ENCODE measurements around the gene TEX261.
"Not testable (repeated sequence)": the region's sequence is repeated elsewhere in the genome, so short reads cannot be mapped to it uniquely, and the experiment has no call there.

TEX261 gene

DNA sequence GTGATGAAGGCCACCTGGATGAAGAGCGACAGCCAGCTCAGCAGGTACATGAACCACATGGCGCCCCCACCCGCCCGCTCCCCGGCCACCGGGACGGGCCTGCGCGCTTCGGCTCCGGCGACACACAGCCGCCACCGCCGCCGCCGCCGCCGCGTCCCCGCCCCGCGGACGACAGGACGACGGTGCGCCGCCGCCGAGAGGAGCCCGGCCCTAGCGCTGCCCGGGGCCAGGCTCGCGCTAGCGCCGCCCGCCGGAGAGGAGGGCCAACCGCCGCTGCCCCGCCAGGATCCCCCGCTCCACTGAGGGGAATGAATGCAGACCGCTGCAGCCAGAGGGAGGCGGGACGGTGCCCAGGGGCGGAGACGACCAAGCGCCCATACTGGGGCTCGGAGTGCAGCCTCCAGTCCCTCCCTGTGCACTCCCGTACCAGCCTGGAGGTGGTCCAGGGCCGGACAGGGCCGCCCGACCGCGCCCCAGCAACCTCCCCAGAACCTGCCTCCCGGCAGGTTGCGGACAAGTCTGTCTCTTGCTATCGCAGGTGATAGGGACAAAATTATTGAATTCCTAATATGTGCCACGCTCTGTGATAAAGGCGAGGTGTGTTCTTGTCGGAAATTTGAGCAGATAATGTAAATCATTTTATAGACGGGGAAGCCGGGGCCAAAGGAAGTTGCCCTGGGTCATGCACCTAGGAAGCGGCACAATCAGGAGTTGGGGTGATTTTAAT is at the start of gene TEX261:
TSS of gene TEX261 (minus strand) at position 175 of the 727 bp plus-strand sequence. CDS start at position 59, 116 bp downstream.
- DNase-seq (ENCODE audit: low read depth in 2 of 2) = peak; percentile 78 to 82

- no peak for DNase-seq (ENCODE audit: low read depth in 2 of 2)
These were observed 49.1 kb upstream of the TEX261 start for GRCh38 chr2:71043531-71044407.

- no peak for DNase-seq (ENCODE audit: low read depth in 2 of 2)
These were observed 47.6 kb upstream of the TEX261 start for GRCh38 chr2:71042287-71042686.

- DNase-seq (ENCODE audit: low read depth in 2 of 2) = not testable (repeated sequence)
These were observed 41.6 kb upstream of the TEX261 start for GRCh38 chr2:71036296-71036695.

GRCh38 chr2:71023553-71024243 is 29.0 kb upstream of the TEX261 start:
- peak; percentile 18 to 34 for DNase-seq (ENCODE audit: low read depth in 2 of 2)

DNA sequence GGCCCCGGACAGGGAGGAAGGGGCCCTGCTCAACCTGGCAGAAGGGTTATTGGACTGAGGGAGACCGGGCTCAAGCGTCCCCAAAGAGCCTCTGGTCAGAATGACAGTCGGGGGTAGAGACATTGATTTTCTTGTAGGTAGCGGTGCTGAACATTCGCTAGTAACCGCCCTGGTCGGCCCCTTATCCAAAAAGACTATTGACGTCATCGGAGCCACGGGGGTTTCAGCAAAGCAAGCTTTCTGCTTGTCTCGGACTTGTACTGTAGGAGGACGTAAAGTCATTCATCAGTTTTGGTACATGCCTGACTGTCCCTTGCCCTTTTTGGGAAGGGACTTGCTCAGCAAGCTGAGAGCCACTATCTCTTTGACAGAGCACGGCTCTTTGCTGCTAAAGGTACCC is 26.7 kb upstream of the TEX261 start:
- not testable (repeated sequence) for DNase-seq (ENCODE audit: low read depth in 2 of 2)

DNA sequence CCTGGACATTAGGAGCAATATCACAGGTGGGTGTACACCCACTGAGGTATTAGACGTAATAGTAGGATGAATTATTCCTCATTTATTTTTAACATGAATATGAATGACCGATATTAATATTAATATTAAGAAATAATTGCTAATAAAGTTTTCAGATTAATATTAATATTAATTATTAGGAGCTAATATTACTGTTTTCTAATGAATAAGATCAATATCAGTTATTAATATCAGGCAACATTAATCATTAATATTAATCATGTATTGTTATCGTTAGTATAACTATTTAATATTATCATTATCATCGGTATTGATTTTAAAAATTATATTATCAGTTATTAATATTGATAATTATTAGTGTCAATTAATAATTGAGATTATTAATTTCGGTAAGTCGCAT is 25.3 kb upstream of the TEX261 start:
- DNase-seq (ENCODE audit: low read depth in 2 of 2) = not testable (repeated sequence)

DNA sequence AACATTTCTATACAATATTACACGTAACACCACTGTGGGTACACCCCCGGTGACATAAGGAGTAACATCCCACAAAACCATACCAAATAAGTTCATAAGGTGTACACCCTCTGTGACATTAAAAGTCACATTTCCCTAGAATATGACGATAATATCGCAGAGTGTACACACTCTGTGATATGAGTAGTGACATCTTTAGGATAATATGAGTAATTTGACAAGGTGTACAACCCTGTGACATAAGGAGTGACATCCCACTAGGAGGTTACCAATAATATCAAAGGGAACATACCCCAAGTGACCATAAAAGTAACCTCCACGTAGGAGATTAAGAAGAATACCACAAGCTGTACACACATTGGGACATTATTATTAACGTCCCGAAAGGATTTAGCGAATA is 24.0 kb upstream of the TEX261 start:
- DNase-seq (ENCODE audit: low read depth in 2 of 2) = no peak

- not testable (repeated sequence) for DNase-seq (ENCODE audit: low read depth in 2 of 2)
These were observed 17.1 kb upstream of the TEX261 start for GRCh38 chr2:71011786-71012185.

- DNase-seq (ENCODE audit: low read depth in 2 of 2) = no peak
These were observed 13.7 kb upstream of the TEX261 start for GRCh38 chr2:71008342-71008741.

DNA sequence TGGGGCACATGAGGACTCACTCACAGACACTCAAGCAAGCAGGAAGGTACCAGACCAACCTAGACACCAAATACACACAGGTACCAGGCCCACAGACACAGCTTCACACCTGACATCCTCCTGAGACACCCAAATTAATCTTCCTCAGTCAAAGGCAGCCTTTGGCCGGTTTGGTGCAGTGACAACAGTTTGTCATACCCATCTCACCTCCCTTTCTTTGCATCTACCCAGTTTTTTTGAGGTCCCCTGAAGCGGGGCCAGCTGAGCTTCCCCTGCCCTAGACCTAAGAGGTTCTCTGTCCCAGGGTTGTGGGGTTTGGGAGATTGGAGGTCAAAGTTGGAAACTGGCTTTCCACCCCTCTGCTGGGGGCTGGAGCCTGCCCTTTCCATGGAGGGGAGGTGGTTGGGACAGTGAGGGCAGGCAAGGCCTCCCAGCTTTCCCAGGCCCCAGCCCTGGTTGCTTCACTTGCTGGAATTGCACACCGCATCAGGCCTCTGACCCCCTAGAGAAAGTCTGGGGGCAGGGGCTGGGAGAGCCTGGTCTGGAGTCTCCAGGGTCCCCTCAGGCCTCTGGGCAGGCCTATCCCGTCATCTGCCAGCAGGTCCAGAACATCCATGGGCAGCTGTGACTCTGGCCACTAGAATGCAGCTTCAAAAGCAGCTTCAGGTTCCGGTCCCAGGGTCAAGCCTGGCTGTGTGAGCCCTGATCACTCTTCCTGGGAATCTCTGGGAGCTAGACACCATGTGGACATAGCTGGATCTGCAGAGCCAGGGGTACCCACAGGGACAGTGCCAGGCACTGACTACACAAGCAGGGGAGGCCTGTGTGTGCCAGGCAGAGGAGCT is 12.5 kb upstream of the TEX261 start:
- DNase-seq (ENCODE audit: low read depth in 2 of 2) = no peak

- DNase-seq (ENCODE audit: low read depth in 2 of 2) = no peak
These were observed 11.7 kb upstream of the TEX261 start for GRCh38 chr2:71006323-71006722.

DNA sequence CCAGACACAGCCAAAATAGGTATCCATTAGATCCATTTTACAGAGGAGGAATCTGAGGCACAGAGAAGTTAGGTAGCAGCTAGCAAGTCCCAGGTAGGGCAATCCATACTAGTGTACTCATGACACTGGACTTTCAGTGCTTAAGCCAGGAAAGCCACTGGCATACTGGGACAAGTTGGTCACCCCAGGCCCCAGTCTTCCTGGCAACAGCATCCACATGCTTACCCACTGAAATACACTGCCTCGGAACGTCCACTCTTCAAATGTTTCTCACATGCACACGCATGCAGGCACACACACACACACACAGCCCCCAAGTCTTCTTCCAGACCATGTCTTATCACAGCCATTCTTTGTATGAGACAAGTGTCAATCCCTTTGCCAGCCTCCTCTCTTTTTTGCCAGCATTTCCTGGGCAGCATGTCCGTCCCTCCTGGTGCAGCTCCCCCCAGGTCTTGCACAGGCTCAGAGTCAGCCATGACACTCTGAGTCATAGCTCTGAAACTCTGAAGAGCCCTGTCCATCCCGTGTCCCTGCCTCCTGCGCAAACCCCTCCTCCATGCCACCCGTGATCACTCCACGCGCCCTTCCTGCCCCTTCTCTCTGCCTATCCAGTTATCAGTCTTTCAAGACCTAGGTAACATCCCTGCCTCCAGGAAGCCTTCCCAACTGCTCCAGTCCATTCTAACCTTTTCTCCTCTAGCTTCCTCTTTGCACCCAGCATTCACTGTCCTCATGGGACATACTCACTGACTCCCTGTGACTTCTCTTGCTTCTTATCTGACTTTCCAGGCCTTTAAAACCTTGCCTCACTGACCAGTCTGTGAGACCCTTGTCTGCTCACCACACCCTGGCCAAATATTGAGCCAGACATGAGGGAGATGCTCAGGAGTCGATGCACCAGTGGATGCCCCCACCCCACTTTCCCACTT is 10.9 kb upstream of the TEX261 start:
- DNase-seq (ENCODE audit: low read depth in 2 of 2) = no peak

GRCh38 chr2:71004857-71005256 is 10.2 kb upstream of the TEX261 start:
- DNase-seq (ENCODE audit: low read depth in 2 of 2) = no peak

DNA sequence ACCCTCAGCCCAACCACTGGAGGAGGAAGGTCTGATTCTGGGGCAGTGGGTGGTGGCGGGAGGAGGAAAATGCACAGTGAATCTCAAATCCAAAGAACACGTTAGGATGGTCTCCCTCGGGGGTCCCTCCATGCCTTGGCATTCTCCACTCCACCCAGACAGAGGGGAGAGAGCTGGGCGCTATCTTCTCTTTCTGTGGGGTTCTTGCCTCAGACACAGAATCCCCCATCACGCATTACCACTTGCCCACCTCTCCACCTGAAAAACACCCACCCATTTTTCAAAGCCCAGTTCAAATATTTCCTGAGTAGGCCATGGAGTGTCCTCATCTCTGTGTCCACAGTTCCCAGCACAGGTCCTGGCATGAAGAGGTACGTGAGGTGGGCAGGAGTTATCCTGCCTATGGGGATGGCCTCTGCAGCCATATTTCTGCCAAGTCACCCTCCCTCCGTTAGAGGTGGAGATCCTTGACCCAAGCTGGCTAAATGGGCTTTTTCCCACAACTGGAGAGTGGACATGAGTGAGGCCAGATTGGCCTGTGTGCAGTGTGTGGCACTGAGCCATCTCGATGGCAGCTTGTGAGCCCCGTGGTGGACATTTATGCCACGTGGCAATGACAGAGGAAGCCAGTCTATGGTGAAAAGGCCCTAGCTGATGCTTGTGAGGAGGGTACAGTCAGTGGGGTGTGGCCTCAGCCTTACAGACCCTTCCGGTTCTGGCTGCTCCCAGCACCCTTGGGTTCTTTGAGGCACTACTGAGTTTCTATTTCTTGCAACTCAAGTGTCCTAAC is 9.5 kb upstream of the TEX261 start:
- no peak for DNase-seq (ENCODE audit: low read depth in 2 of 2)

- no peak for DNase-seq (ENCODE audit: low read depth in 2 of 2)
These were observed 8.7 kb upstream of the TEX261 start for GRCh38 chr2:71003396-71003795.

GRCh38 chr2:71001981-71002570 is 7.4 kb upstream of the TEX261 start:
- DNase-seq (ENCODE audit: low read depth in 2 of 2) = no peak

DNA sequence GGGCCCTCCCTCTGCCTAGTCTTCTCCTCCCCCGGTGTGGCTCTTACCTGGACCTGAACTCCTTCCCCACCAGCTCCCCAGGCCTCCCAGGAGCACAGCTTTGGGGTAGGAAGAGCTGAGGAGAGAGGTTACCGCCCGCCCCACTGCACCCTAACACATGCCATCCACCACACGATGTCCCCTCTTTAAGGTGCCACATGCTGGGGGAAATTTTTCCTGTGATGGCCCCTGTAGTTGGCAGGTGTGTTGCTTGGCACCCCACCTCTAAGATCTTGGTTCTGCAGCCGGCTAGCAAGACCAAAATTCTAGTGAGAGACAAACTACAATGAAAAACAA is 6.9 kb upstream of the TEX261 start:
- no peak for DNase-seq (ENCODE audit: low read depth in 2 of 2)
